Right cardiac atrium (tissue), 5 donors: ENCODE measurements around the gene SPRR2E. TPM values are rescaled to one million over a fixed set of nuclear protein-coding genes. Genes with fewer than 3 reads are reported as not detected.
"Not testable (repeated sequence)": the region's sequence is repeated elsewhere in the genome, so short reads cannot be mapped to it uniquely, and the experiment has no call there.

Experiments
- ATAC-seq, 2 donors: fragments of 200-7000 bp; cut with Tn5 transposase; one replicate each; pipeline versions ENCODE4 v1.8.0 to v1.9.1; 2020; ENCODE audit warnings: moderate library complexity in 2 of 2, mild to moderate bottlenecking in 1 of 2
- DNase-seq, 3 donors: peaks; one replicate each; pipeline ENCODE4 v3.0.0-alpha.2; 2020
- H3K27ac ChIP-seq: one replicate; pipeline ENCODE4 v1.5.1; 2013; ENCODE audit warnings: mild to moderate bottlenecking, low read length, control low read depth, moderate library complexity
- H3K27me3 ChIP-seq: one replicate; pipeline ENCODE4 v1.6.1; 2013; ENCODE audit not compliant: control insufficient read depth, insufficient read depth
- H3K4me1 ChIP-seq: one replicate; pipeline ENCODE4 v1.6.1; 2013; ENCODE audit warnings: low read length; ENCODE audit not compliant: control insufficient read depth, insufficient read depth
- H3K4me3 ChIP-seq: one replicate; pipeline ENCODE4 v1.5.1; 2013; ENCODE audit warnings: low read length, control low read depth
- H3K9me3 ChIP-seq: one replicate; pipeline ENCODE4 v1.6.1; 2013; ENCODE audit warnings: low read length; ENCODE audit not compliant: control insufficient read depth
- WGBS: extraction: QIAGEN DNeasy Blood & Tissue Kit; methylation state at CpG from one replicate; pipeline ENCODE4 v1.1.7; 2013; 5-methylcytosine and 5-hydroxymethylcytosine counted together
- intact Hi-C, 4 donors: fragments of 100-400 bp; cut with DNase I; formaldehyde crosslinking; loops; one replicate each; pipeline versions ENCODE4 v1.11.0 to v1.14.0; 2022 to 2023
- polyA plus RNA-seq: library from polyadenylated mRNA; stranded (reverse); fragments of 200-250 nt; gene quantifications from one replicate; pipeline ENCODE4 v1.2.3, GENCODE V29; 2013
- total RNA-seq, 4 donors: library from RNA; stranded (reverse); fragmentation: NEBNext Ultra II Directional; extraction: Animal tissue kit (Norgen Biotek cat#: 25700); gene quantifications; one replicate each; pipeline ENCODE4 v1.2.1, GENCODE V29; 2021
- donor health status: healthy with polysubstance abuse.
- donor health status: DM: no; HTN: yes; CAD: no.
- donor health status: DM: no; HTN: no; CAD: no.
- donor health status: DM: no; HTN: yes; CAD: no; lungs with severe emphysema.
- donor health status: DM: yes; HTN: yes; CAD: no.

Gene SPRR2E
- total and polyA plus RNA-seq, 5 donors: not detected

DNA sequence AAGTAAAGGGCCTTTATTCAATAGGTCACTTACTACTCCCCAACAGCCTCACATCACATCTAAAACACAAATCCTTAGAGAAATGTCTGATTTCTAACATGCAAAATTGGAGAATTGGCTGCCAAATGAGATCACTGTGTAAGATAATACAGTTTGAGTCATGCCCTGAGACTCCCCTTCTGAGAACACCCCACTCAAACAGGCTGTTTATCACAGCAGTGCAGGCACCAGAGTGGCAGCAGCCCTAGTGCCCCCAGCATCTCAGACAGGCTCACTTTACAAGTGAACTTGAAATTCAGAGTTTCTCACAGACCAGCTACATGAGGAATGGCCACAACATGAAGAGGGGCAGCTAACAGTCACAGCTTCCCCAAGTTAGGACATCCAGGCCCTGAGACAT lies 20.9 kb upstream of the SPRR2E start:
- H3K4me3 ChIP-seq, ATAC-seq, H3K9me3 ChIP-seq, H3K4me1 ChIP-seq, H3K27me3 ChIP-seq, intact Hi-C loops, H3K27ac ChIP-seq, DNase-seq: not testable (repeated sequence)

DNA sequence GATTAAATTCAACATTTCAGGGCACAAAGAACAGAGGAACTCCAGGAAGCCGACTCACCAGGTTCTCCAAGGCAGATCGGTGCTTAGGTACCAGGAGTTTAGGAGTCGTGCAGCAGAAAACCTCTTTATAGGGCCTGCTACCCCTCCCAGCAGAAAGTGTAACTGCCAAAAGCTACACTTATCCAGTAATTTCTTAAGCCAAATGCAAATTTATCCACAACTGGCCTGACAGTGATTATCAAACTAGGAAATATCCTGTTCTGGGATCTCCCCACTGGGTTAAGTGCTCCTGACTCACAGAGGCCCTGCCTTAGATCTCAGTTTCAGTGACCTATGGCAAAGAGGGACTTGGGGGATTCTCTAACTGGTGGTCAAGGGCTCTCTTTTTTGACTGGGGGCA lies 19.1 kb upstream of the SPRR2E start, which contains the start of gene SPRR2F:
SPRR2F (minus strand) TSS at position 101 of the 400 bp plus-strand sequence. CDS start 783 bp downstream, outside the sequence.
- 74% methylated on average over 3 of the region's 3 CpGs for WGBS
- H3K9me3 ChIP-seq: no peaks in the 10 kb centered on the region
- no peak within 1 kb of the TSS for H3K4me3 ChIP-seq
- DNase-seq: no peak
- ATAC-seq: no peak
- H3K4me1 ChIP-seq: no peaks in the 10 kb centered on the region
- no peak within 1 kb of the TSS for H3K27ac ChIP-seq
- no peaks in the 10 kb centered on the region for H3K27me3 ChIP-seq
- intact Hi-C loops: no loop called here

DNA sequence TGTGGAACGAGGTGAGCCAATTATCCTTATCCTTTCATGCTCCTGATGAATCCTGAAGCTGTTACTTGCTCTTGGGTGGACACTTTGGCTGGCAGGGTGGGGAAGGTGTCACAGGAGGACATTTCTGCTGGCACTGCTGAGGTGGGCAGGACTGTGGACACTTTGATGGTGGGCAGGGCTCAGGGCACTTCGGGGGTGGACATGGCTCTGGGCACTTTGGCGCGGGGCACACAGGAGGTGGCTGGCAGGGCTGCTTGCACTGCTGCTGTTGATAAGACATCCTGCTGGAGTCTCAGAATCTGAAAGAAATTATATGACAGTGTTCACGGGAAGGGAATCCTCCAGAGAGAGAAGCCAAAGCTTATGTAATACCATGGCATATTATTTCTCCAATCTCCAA lies 18.1 kb upstream of the SPRR2E start:
- H3K27me3 ChIP-seq, DNase-seq, H3K27ac ChIP-seq, intact Hi-C loops, H3K4me3 ChIP-seq, H3K9me3 ChIP-seq, ATAC-seq, H3K4me1 ChIP-seq: not testable (repeated sequence)
- WGBS: 55% methylated on average over 5 of the region's 5 CpGs

DNA sequence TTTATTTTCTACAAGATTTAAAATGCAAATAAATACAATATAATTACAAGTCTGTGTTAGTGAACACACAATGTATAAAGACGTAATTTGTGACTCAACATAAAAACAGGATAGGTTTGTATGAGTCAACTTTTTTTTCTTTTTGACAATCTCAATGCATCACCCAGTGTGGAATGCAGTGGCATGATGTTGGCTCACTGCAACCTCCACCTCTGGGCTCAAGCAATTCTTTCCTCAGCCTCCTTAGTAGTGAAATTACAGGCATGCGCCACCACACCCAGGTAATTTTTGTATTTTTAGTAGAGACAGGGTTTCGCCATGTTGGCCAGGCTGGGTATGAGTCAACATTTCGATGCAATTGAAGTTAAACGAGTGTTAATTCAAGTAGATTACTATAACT lies 5.9 kb upstream of the SPRR2E start:
- no peak overlapping the region for H3K4me3 ChIP-seq
- no peaks in the 10 kb centered on the region for H3K27me3 ChIP-seq
- H3K4me1 ChIP-seq: no peaks in the 10 kb centered on the region
- WGBS: 89% methylated on average over 5 of the region's 5 CpGs
- H3K27ac ChIP-seq: no peak overlapping the region
- DNase-seq (no peak), ATAC-seq (no peak)
- intact Hi-C loops: no loop called here
- H3K9me3 ChIP-seq: no peaks in the 10 kb centered on the region

DNA sequence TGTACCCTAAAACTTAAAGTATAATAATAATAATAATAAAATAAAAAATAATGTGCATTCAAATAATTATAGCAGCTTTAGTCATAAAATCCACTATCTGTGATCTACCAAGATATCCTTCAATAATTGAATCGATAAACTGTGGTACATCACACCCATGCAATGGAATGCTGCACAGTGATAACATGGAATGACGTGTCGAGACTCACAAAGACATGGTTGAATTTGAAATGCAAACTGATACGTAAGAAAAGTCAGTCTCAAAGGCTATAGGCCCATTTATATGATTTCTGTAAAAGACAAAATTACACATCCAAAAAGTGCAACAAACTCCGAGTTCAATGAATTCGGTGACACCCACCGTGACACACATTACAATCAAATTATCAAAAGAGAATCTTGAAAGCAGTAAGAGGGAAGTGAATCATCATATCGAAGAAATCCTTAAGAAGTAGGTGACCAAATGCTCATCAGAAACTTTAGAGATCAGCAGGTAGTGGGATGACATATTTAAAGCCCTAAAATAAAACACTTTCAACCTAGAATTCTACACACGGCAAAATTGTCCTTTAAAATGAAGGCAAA lies 5.2 kb upstream of the SPRR2E start:
- no peak overlapping the region for H3K27ac ChIP-seq
- no peak for DNase-seq
- no peak for ATAC-seq
- no peak overlapping the region for H3K4me3 ChIP-seq
- no peaks in the 10 kb centered on the region for H3K27me3 ChIP-seq
- H3K4me1 ChIP-seq: no peaks in the 10 kb centered on the region
- WGBS: 84% methylated on average over 9 of the region's 9 CpGs
- H3K9me3 ChIP-seq: no peaks in the 10 kb centered on the region
- intact Hi-C loops: no loop called here

DNA sequence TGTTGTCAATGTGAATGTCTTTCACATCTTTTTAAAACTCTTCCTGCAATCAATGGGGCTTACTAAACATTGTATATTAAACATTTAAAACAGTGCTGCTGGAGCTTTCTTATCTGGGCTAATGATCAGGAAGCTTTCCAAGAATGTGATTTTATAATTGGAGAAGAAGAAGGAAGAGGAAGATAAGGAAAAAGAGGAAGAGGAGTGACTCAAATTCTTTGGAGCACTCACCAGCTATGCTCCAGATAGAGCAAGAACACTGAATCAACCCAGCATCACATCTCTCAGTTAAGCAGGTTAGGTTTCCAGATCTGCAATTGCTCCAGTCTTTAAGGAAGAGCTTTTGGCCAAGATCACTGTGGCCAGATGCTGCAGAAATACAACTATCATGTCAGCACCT lies 1.4 kb upstream of the SPRR2E start:
- ATAC-seq: no peak
- H3K9me3 ChIP-seq: no peaks in the 10 kb centered on the region
- H3K4me1 ChIP-seq: no peaks in the 10 kb centered on the region
- DNase-seq: no peak
- intact Hi-C loops: no loop called here
- no peak overlapping the region for H3K4me3 ChIP-seq
- no peaks in the 10 kb centered on the region for H3K27me3 ChIP-seq
- no peak overlapping the region for H3K27ac ChIP-seq

DNA sequence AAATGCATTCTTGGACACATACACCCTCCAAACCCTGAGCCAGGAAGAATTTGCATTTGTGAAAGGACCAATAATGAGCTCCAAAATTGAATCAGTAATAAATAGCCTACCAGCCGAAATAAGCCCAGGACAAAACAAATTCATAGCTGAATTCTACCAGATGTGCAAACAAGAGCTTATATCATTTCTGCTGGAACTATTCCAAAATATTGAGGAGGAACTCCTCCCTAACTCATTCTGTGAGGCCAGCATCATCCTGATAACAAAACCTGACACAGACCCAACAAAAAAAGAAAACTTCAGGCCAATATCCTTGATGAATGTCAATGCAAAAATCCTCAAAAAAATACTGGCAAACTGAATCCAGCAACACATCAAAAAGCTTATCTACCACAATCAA lies 6.7 kb downstream of the SPRR2E start:
- no peak for ATAC-seq
- H3K27ac ChIP-seq: no peak overlapping the region

DNA sequence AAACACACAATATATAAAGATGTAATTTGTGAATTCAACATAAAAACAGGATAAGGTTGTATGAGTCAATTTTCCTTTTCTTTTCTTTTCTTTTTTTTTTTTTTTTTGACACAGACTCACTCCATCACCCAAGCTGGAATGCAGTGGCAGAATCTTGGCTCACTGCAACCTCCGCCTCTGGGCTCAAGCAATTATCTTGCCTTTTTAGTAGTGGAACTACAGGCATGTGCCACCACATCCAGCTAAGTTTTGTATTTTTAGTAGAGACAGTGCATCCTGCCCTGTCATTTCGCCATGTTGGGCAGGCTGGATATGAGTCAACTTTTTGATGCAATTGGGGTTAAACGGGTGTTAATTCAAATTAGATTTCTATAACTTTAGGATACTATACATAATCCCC lies 12.6 kb downstream of the SPRR2E start:
- H3K4me3 ChIP-seq: no peak overlapping the region
- intact Hi-C loops: no loop called here

More for the DNA sequence above, 6.7 kb downstream of the SPRR2E start:
- Histone ChIP-seq H3K4me3 (no peak overlapping the region), H3K4me1 (no peaks in the 10 kb centered on the region), H3K9me3 (no peaks in the 10 kb centered on the region), H3K27me3 (no peaks in the 10 kb centered on the region)
- DNase-seq: no peak
- intact Hi-C loops: no loop called here
- 66% methylated on average over 1 of the region's 1 CpG for WGBS

DNA sequence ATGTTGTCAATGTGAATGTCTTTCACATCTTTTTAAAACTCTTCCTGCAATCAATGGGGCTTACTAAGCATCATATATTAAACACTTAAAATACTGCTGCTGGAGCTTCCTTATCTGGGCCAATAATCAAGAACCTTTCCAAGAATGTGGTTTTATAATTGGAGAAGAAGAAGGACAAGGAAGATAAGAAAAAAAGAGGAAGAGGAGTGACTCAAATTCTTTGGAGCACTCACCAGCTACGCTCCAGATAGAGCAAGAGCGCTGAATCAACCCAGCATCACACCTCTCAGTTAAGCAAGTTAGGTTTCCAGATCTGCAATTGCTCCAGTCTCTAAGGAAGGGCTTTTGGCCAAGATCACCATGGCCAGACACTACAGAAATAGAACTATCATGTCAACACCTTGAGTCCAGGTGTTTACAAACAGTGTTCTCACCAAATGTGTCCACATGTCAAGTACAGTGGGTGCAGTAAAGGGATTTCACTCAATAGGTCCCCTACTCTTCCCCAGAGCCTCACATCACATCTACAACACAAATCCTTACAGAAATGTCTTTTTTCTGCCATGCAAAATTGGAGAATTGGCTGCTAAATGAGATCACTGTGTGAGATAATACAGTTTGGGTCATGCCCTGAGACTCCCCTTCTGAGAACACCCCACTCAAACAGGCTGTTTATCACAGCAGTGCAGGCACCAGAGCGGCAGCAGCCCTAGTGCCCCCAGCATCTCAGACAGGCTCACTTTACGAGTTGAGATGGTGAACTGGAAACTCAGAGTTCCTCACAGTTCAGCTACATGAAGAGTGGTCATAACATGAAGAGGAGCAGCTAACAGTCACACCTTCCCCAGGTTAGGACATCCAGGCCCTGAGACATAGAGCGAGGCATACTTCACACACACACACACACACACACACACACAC lies 21.3 kb downstream of the SPRR2E start:
- 66% methylated on average over 5 of the region's 5 CpGs for WGBS
- intact Hi-C loops: no loop called here
- Histone ChIP-seq H3K27ac (no peak overlapping the region), H3K4me1 (no peaks in the 10 kb centered on the region), H3K4me3 (no peak overlapping the region), H3K27me3 (no peaks in the 10 kb centered on the region), H3K9me3 (no peaks in the 10 kb centered on the region)
- ATAC-seq (no peak), DNase-seq (no peak)

More for the DNA sequence above, 12.6 kb downstream of the SPRR2E start:
- DNase-seq (no peak), ATAC-seq (no peak)
- Histone ChIP-seq H3K27ac (no peak overlapping the region), H3K4me1 (no peaks in the 10 kb centered on the region), H3K27me3 (no peaks in the 10 kb centered on the region), H3K9me3 (peaks cover 2% of the 10 kb centered on the region)
- WGBS: 75% methylated on average over 3 of the region's 3 CpGs

DNA sequence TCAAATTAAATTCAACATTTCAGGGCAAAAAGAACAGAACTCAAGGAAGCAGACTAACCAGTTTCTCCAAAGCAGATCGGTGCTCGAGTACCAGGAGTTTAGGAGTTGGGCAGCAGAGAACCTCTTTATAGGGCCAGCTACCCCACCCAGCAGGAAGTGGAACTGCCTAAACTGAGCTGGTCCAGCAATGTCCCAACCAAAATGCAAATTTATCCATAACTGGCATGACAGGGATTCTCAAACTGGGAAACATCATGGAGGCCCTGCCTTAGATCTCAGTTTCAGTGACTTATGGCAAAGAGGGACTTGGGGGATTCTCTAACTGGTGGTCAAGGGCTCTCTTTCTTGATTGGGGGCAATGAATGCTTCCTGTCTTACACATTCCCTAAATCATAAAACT lies 22.8 kb downstream of the SPRR2E start, which contains the start of gene SPRR2B:
SPRR2B (minus strand) TSS at position 101 of the 400 bp plus-strand sequence. CDS start 772 bp downstream, outside the sequence.
- no peak for ATAC-seq
- Histone ChIP-seq H3K27me3 (no peaks in the 10 kb centered on the region), H3K27ac (no peak within 1 kb of the TSS), H3K4me1 (no peaks in the 10 kb centered on the region), H3K9me3 (no peaks in the 10 kb centered on the region), H3K4me3 (no peak within 1 kb of the TSS)
- WGBS: 68% methylated on average over 2 of the region's 2 CpGs
- no peak for DNase-seq
- intact Hi-C loops: no loop called here

DNA sequence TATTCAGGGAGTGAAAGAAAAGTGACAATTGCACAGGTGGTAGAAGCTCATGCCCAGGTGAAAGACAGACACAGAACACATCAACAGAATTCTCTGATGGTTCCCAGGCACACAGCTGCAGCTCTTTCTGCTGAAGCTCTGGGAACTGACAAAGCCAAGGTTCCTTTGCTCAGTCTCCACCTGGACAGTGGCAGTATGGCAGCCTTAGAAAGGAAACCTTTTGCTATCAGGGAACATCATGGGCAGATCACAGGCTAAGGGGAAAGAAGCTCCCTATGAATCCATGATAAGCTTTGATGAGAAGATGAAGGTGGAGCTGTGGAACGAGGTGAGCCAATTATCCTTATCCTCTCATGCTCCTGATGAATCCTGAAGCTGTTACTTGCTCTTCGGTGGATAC lies 24.1 kb downstream of the SPRR2E start:
- intact Hi-C loops: no loop called here
- DNase-seq: no peak
- WGBS: 52% methylated on average over 2 of the region's 2 CpGs
- no peak overlapping the region for H3K27ac ChIP-seq
- H3K4me1 ChIP-seq: no peaks in the 10 kb centered on the region
- H3K9me3 ChIP-seq: no peaks in the 10 kb centered on the region
- H3K4me3 ChIP-seq: no peak overlapping the region
- no peaks in the 10 kb centered on the region for H3K27me3 ChIP-seq
- no peak for ATAC-seq
